ENCODE results near the gene VPREB1.

Gene VPREB1

GRCh38 chr22:22197993-22198402 lies 46.6 kb upstream of the VPREB1 start:
- no peak for DNase-seq (ENCODE audit: low read depth)
- H3K4me3 ChIP-seq (ENCODE audit: low read depth, low read length): no peak overlapping the region
- TF ChIP-seq CTCF (IDR thresholded peaks at IDR 0.05; ENCODE audit: low read depth, low read length) (no peak), POLR2A (IDR thresholded peaks at IDR 0.05; ENCODE audit: extremely low read depth, insufficient read length) (no peak), MAX (IDR thresholded peaks at IDR 0.05; ENCODE audit: low read depth, low read length) (no peak), MYC (IDR thresholded peaks at IDR 0.05; ENCODE audit: low read depth, low read length) (no peak)

- DNase-seq (ENCODE audit: low read depth): no peak
- no peak for TF ChIP-seq MAX (IDR thresholded peaks at IDR 0.05; ENCODE audit: low read depth, low read length)
- no peak for TF ChIP-seq MYC (IDR thresholded peaks at IDR 0.05; ENCODE audit: low read depth, low read length)
- TF ChIP-seq CTCF (IDR thresholded peaks at IDR 0.05; ENCODE audit: low read depth, low read length): no peak
- no peak for TF ChIP-seq POLR2A (IDR thresholded peaks at IDR 0.05; ENCODE audit: extremely low read depth, insufficient read length)
- H3K4me3 ChIP-seq (ENCODE audit: low read depth, low read length): no peak overlapping the region
Measured at GRCh38 chr22:22198751-22199150, 45.8 kb upstream of the VPREB1 start.

- no peak overlapping the region for H3K4me3 ChIP-seq (ENCODE audit: low read depth, low read length)
- TF ChIP-seq POLR2A (IDR thresholded peaks at IDR 0.05; ENCODE audit: extremely low read depth, insufficient read length): no peak
- no peak for DNase-seq (ENCODE audit: low read depth)
Measured at GRCh38 chr22:22199634-22200033, 45.0 kb upstream of the VPREB1 start.

GRCh38 chr22:22200569-22201184 lies 43.9 kb upstream of the VPREB1 start:
- TF ChIP-seq MAX (IDR thresholded peaks at IDR 0.05; ENCODE audit: low read depth, low read length) (no peak), CTCF (IDR thresholded peaks at IDR 0.05; ENCODE audit: low read depth, low read length) (no peak), MYC (IDR thresholded peaks at IDR 0.05; ENCODE audit: low read depth, low read length) (no peak), POLR2A (IDR thresholded peaks at IDR 0.05; ENCODE audit: extremely low read depth, insufficient read length) (no peak)
- H3K4me3 ChIP-seq (ENCODE audit: low read depth, low read length): no peak overlapping the region
- DNase-seq (ENCODE audit: low read depth): no peak

- no peak overlapping the region for H3K4me3 ChIP-seq (ENCODE audit: low read depth, low read length)
- peak; percentile 16 for DNase-seq (ENCODE audit: low read depth)
- TF ChIP-seq CTCF (IDR thresholded peaks at IDR 0.05; ENCODE audit: low read depth, low read length) (peak; percentile 4), MAX (IDR thresholded peaks at IDR 0.05; ENCODE audit: low read depth, low read length) (no peak), POLR2A (IDR thresholded peaks at IDR 0.05; ENCODE audit: extremely low read depth, insufficient read length) (no peak), MYC (IDR thresholded peaks at IDR 0.05; ENCODE audit: low read depth, low read length) (no peak)
Measured at GRCh38 chr22:22201185-22201929, 43.2 kb upstream of the VPREB1 start.

- H3K4me3 ChIP-seq (ENCODE audit: low read depth, low read length): no peak overlapping the region
- no peak for TF ChIP-seq POLR2A (IDR thresholded peaks at IDR 0.05; ENCODE audit: extremely low read depth, insufficient read length)
- no peak for TF ChIP-seq MAX (IDR thresholded peaks at IDR 0.05; ENCODE audit: low read depth, low read length)
- TF ChIP-seq CTCF (IDR thresholded peaks at IDR 0.05; ENCODE audit: low read depth, low read length): no peak
- TF ChIP-seq MYC (IDR thresholded peaks at IDR 0.05; ENCODE audit: low read depth, low read length): no peak
- no peak for DNase-seq (ENCODE audit: low read depth)
Measured at GRCh38 chr22:22201930-22202343, 42.6 kb upstream of the VPREB1 start.

All from NB4 (cell line).